Mucosa of rectum (tissue), 2 donors: Measurements from ENCODE around the gene KRT78.
"Not testable (repeated sequence)": the region's sequence is repeated elsewhere in the genome, so short reads cannot be mapped to it uniquely, and the experiment has no call there.

Experiments
- H3K27ac ChIP-seq, 2 donors: one replicate each; pipeline ENCODE4 v1.7.0; 2013; ENCODE audit warnings: inconsistent platforms in 2 of 2, low read depth in 2 of 2, low read length in 2 of 2
- H3K27me3 ChIP-seq, 2 donors: one replicate each; pipeline ENCODE4 v1.7.0; 2013; ENCODE audit warnings: low read length in 2 of 2; ENCODE audit not compliant: control insufficient read depth in 2 of 2, insufficient read depth in 2 of 2
- H3K36me3 ChIP-seq, 2 donors: one replicate each; pipeline ENCODE4 v1.7.0; 2013; ENCODE audit warnings: low read length in 2 of 2; ENCODE audit not compliant: control insufficient read depth in 2 of 2, insufficient read depth in 2 of 2
- H3K4me1 ChIP-seq, 2 donors: one replicate each; pipeline ENCODE4 v1.7.0; 2013; ENCODE audit warnings: low read length in 2 of 2, mild to moderate bottlenecking in 1 of 2; ENCODE audit not compliant: control insufficient read depth in 2 of 2, insufficient read depth in 2 of 2
- H3K4me3 ChIP-seq, 2 donors: one replicate each; pipeline ENCODE4 v1.7.0; 2013; ENCODE audit warnings: low read length in 2 of 2
- H3K9ac ChIP-seq, 2 donors: one replicate each; pipeline ENCODE4 v1.7.0; 2013; ENCODE audit warnings: low read length in 2 of 2, low read depth in 1 of 2, mild to moderate bottlenecking in 1 of 2
- H3K9me3 ChIP-seq, 2 donors: one replicate each; pipeline ENCODE4 v1.7.0; 2013; ENCODE audit warnings: low read length in 2 of 2; ENCODE audit not compliant: control insufficient read depth in 2 of 2
- donor health status: healthy.
- donor health status: Normal muscosa, but diverticular disease.

KRT78 gene

GRCh38 chr12:52856787-52857186 is 8.0 kb upstream of the KRT78 start:
- Histone ChIP-seq H3K9me3 (no peaks in the 10 kb centered on the region), H3K4me1 (no peaks in the 10 kb centered on the region), H3K9ac (no peak overlapping the region), H3K27me3 (peaks cover 0 to 4% of the 10 kb centered on the region in 2 donors), H3K4me3 (no peak overlapping the region), H3K36me3 (no peaks in the 10 kb centered on the region), H3K27ac (no peak overlapping the region)

GRCh38 chr12:52856077-52856476 is 7.3 kb upstream of the KRT78 start:
- not testable (repeated sequence) for H3K27me3 ChIP-seq, H3K36me3 ChIP-seq, H3K27ac ChIP-seq, H3K9ac ChIP-seq, H3K4me1 ChIP-seq, H3K4me3 ChIP-seq, H3K9me3 ChIP-seq

GRCh38 chr12:52851787-52852186 is 3.0 kb upstream of the KRT78 start:
- Histone ChIP-seq H3K27me3 (peaks cover 0 to 4% of the 10 kb centered on the region in 2 donors), H3K36me3 (no peaks in the 10 kb centered on the region), H3K9ac (no peak overlapping the region)

GRCh38 chr12:52850681-52851080 is 1.9 kb upstream of the KRT78 start:
- Histone ChIP-seq H3K27me3 (peaks cover 0 to 4% of the 10 kb centered on the region in 2 donors), H3K27ac (no peak overlapping the region), H3K4me3 (no peak overlapping the region), H3K4me1 (no peaks in the 10 kb centered on the region), H3K36me3 (no peaks in the 10 kb centered on the region), H3K9ac (no peak overlapping the region), H3K9me3 (no peaks in the 10 kb centered on the region)

More at GRCh38 chr12:52851787-52852186, 3.0 kb upstream of the KRT78 start:
- H3K27ac ChIP-seq, result no peak overlapping the region
- H3K9me3 ChIP-seq, result no peaks in the 10 kb centered on the region
- no peak overlapping the region for H3K4me3 ChIP-seq
- no peaks in the 10 kb centered on the region for H3K4me1 ChIP-seq

- Histone ChIP-seq H3K9me3 (no peaks in the 10 kb centered on the region), H3K27ac (no peak overlapping the region), H3K4me3 (no peak overlapping the region), H3K36me3 (no peaks in the 10 kb centered on the region), H3K27me3 (peaks cover 0 to 4% of the 10 kb centered on the region in 2 donors), H3K4me1 (no peaks in the 10 kb centered on the region), H3K9ac (no peak overlapping the region)
Measured at GRCh38 chr12:52849511-52849910, 717 bp upstream of the KRT78 start.

- Histone ChIP-seq H3K27ac (no peak overlapping the region), H3K9ac (no peak overlapping the region), H3K9me3 (no peaks in the 10 kb centered on the region), H3K36me3 (no peaks in the 10 kb centered on the region), H3K4me1 (no peaks in the 10 kb centered on the region), H3K27me3 (no peaks in the 10 kb centered on the region), H3K4me3 (no peak overlapping the region)
Measured at GRCh38 chr12:52847335-52848102, 1.3 kb downstream of the KRT78 start.

- Histone ChIP-seq H3K27me3 (no peaks in the 10 kb centered on the region), H3K4me3 (no peak overlapping the region), H3K27ac (no peak overlapping the region), H3K4me1 (no peaks in the 10 kb centered on the region), H3K9ac (no peak overlapping the region), H3K9me3 (no peaks in the 10 kb centered on the region), H3K36me3 (no peaks in the 10 kb centered on the region)
Measured at GRCh38 chr12:52846356-52846970, 2.3 kb downstream of the KRT78 start.

- no peak overlapping the region for H3K27ac ChIP-seq
- no peak overlapping the region for H3K9ac ChIP-seq
- no peaks in the 10 kb centered on the region for H3K4me1 ChIP-seq
- H3K9me3 ChIP-seq, result no peaks in the 10 kb centered on the region
- no peaks in the 10 kb centered on the region for H3K36me3 ChIP-seq
- no peaks in the 10 kb centered on the region for H3K27me3 ChIP-seq
- H3K4me3 ChIP-seq, result no peak overlapping the region
Measured at GRCh38 chr12:52845946-52846345, 2.8 kb downstream of the KRT78 start.

- Histone ChIP-seq H3K9ac (no peak overlapping the region), H3K27me3 (no peaks in the 10 kb centered on the region), H3K27ac (no peak overlapping the region)
Measured at GRCh38 chr12:52844386-52844785, 4.4 kb downstream of the KRT78 start.

GRCh38 chr12:52839436-52840105 is 9.2 kb downstream of the KRT78 start:
- no peaks in the 10 kb centered on the region for H3K27me3 ChIP-seq
- no peak overlapping the region for H3K9ac ChIP-seq
- no peaks in the 10 kb centered on the region for H3K36me3 ChIP-seq
- no peaks in the 10 kb centered on the region for H3K4me1 ChIP-seq
- H3K27ac ChIP-seq, result no peak overlapping the region
- no peaks in the 10 kb centered on the region for H3K9me3 ChIP-seq
- no peak overlapping the region for H3K4me3 ChIP-seq

More at GRCh38 chr12:52844386-52844785, 4.4 kb downstream of the KRT78 start:
- no peaks in the 10 kb centered on the region for H3K9me3 ChIP-seq
- no peaks in the 10 kb centered on the region for H3K36me3 ChIP-seq
- no peak overlapping the region for H3K4me3 ChIP-seq
- H3K4me1 ChIP-seq, result no peaks in the 10 kb centered on the region
